NCI-H226 (cell line): ENCODE results near the gene HDGF.
"Not testable (repeated sequence)": the region's sequence is repeated elsewhere in the genome, so short reads cannot be mapped to it uniquely, and the experiment has no call there.

Source experiments
- DNase-seq: peaks from one replicate; pipeline ENCODE4 v3.0.0-alpha.2; 2015

The HDGF gene

GRCh38 chr1:156766298-156767100 is 15.0 kb upstream of the HDGF start:
- DNase-seq = no peak

- DNase-seq = no peak
Measured at GRCh38 chr1:156765666-156766065, 14.2 kb upstream of the HDGF start.

DNA sequence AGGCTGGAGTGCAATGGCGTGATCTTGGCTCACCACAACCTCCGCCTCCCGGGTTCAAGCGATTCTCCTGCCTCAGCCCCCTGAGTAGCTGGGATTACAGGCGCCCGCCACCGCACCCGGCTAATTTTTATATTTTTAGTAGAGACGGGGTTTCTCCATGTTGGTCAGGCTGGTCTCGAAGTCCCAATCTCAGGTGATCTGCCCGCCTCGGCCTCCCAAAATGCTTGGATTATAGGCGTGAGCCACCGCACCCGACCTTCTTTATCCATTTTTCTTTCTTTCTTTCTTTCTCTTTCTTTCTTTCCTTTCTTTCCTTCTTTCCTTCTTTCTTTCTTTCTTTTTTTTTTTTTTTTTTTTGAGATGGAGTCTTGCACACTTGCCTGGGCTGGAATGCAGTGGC is 13.7 kb upstream of the HDGF start:
- not testable (repeated sequence) for DNase-seq

GRCh38 chr1:156760796-156761104 is 9.3 kb upstream of the HDGF start:
- DNase-seq = no peak

- DNase-seq = no peak
Measured at GRCh38 chr1:156760092-156760795, 8.8 kb upstream of the HDGF start.

DNA sequence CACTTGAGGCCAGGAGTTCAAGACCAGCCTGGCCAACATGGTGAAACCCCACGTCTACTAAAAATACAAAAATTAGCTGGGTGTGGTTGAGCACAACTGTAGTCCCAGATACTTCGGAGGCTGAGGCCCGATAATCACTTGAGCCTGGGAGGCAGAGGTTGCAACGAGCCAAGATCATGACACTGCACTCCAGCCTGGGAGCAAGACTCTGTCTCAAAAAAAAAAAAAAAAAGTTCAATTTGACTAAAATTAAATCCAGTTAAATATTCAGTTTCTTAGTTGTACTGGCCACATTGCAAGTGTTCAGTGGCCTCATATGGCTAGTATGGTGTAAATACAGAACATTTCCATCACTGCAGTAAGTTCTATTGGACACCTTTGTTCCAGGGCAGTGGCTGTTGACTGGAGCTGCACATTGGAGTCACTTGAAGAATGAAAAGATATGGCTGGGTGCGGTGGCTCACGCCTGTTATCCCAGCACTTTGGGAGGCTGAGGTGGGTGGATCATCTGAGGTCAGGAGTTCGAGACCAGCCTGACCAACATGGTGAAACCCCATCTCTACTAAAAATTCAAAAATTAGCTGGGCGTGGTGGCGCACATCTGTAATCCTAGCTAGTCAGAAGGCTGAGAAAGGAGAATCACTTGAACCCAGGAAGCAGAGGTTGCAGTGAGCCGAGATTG is 6.2 kb upstream of the HDGF start:
- DNase-seq = not testable (repeated sequence)

GRCh38 chr1:156756355-156756754 is 4.9 kb upstream of the HDGF start:
- no peak for DNase-seq

DNA sequence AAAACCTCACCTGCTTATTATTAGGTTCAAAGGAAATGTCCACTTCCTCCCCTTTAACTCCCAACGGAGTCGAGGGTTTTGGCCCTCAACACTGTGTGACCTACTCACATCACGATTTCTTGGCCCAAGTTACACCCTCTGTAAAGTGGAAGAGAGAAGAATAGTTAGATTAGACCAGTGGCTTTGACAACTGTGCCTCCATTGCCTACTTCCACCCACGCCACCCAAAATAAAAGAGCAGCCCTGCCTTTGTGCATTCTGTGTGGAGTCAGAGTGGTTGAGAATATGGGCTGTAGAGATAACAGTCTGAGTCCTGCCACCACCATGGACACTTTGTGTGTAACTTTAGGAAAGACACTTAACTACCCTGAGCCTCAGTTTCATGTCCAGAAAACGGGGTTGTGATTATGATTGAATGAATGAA is 4.1 kb upstream of the HDGF start:
- DNase-seq = no peak

DNA sequence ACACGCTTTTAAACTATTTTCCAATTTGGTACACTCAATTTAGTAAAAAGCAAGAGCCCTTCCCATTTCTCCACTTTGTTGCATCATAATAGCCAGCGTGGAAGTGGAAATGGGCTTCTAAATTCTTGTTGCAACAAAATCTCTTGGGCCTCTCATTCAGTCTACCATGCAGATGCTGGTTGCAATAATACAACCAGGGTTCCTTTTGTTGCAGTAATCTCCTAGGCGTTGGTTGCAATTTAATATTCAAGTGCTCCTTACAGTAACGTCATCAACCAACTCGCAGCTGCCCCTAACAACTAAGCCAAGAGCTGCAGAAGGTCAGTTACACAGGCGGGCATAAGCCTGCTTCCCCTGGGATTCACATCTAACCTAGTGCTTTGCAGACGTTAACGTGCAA is 2.7 kb upstream of the HDGF start:
- DNase-seq = no peak

GRCh38 chr1:156752843-156753482 is 1.5 kb upstream of the HDGF start:
- DNase-seq = no peak

DNA sequence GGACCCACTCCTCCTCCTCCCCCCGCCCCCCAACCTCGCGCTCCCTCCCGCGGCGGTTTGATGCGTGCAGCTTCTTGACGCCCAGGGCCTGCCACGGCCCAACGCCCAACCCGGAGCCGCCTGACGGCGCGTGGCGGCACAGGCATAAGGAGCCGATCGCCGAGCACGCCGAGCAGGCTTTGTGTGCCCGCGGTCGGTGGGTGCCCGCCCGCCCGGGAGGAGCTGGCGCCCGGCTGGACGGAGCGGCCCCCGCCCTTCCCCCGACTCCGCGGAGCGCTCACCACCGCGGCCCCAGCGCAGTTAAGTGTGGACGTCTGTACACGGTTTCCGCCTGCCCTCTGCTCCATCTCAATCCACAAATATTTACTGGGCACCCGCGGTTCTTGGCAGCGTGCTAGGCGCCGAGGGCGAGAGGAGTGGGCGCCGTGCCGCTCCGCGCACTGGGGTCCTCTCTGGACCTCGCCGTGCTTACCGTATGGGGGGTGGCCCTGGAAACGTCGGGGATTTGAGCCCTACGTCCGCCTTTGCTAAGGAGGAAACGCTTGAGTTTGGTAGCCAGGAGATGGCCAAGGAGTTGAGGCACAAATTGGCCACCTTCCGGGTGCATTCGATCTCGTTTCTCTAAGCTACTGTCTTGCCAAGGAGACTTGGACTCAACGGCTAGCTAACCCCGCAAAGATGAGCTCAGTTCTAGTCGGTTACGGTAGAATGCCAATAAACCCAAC is 444 bp upstream of the HDGF start:
- DNase-seq = peak; percentile 98

DNA sequence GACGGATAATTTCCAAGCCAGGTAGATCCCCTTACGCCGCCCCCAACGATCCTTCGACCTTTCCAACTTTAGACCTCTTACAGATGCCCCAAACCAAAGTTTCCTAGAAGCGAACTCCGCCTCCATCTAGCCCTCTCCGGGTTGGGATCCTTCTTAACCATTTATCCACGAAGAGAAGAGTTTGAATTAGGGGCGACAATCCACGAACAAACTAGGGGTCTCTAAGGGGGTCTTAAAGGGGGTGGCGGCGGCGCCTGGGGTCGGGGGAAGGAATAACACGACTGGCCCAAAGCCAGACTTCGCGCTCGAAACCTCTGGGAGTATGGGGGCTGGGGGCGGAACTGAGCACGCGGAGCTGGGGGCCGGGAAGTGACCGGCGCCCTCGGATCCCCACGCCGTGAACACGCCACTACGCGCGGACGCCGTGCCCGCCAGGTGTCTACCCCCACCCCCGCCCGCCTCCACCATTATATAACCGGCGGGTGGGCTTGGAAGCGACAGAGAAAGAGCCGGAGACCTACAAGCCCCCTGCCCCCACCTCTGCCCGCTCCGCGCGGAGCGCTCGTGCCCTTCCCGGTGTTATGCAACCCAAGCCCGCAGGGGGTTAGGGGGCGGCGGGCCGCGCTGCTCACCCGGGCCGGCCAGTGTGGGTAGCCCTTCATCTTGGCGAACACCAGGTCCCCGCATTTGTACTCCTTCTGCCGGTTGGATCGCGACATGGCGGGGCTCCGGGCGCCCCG is 594 bp downstream of the HDGF start:
- DNase-seq = no peak

GRCh38 chr1:156750191-156750672 is 1.2 kb downstream of the HDGF start:
- peak; percentile 68 for DNase-seq

DNA sequence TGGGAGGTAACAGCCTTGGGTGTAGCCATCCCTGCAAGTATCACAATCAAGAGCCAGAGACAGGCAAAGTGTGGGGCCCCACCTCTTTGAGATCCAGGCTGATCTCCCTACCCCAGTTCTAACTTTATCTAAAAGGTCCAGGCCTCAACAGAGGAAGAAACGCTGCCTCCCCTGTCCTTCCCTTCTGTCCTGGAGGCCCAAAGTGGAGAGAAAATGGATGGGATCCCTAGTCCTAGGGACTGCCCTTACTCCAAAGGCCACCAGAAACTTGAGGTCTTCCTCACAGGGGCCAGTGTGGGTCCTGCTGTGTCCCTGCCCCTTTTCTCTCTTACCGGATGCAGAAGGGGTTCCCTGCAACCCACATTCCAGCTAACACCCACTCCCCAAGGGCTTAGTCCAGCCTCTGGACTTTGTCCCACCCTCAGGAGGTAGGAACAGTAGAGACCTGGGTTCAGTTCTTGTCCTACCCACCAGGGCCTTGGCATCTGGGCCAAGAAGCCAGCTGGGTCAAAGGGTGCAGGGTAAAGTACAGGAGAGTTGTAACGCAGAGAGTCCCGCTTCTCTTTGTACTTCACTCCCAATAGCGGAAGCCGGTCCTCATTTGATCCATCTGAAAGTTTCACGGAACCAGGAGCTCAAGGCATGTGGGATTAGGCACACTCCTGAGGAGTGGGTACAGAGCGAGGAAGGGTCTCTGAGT is 1.9 kb downstream of the HDGF start:
- DNase-seq = no peak

DNA sequence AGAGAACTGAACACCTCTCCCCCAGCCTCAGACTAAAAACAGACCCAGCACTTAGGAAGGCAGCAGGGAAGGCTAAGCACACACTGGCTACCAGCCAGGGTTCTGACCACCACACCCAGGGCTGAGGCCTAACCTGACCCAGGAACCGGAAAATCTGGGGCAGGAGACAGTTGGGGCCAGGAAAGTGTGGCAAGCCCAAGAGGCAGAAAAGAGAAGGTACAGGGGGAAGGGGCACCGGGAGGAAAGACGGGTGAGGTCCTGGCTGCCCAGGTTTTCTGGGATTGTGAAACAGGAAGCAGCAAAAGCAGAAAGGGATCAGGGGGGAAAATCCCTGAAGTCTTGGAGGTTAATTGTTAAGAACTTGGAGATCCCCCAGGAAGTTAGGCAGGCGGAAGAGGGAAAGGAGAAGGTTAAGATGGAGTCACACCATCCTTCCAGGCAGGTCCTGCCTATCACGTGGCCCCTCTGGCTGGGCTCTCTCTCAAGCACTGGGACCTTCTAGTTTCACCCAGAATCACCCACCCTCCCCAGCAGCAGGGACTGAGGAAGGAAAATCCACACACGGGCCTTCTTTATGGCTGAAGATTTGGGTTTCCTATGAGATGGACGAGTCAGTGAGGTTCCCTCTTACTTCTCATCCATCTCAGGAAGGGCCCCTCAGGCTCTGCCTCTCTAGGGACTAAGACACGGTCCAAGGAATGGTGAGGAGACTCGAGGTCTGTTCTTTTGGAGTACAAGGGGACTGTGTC is 2.6 kb downstream of the HDGF start:
- DNase-seq = peak; percentile 76

DNA sequence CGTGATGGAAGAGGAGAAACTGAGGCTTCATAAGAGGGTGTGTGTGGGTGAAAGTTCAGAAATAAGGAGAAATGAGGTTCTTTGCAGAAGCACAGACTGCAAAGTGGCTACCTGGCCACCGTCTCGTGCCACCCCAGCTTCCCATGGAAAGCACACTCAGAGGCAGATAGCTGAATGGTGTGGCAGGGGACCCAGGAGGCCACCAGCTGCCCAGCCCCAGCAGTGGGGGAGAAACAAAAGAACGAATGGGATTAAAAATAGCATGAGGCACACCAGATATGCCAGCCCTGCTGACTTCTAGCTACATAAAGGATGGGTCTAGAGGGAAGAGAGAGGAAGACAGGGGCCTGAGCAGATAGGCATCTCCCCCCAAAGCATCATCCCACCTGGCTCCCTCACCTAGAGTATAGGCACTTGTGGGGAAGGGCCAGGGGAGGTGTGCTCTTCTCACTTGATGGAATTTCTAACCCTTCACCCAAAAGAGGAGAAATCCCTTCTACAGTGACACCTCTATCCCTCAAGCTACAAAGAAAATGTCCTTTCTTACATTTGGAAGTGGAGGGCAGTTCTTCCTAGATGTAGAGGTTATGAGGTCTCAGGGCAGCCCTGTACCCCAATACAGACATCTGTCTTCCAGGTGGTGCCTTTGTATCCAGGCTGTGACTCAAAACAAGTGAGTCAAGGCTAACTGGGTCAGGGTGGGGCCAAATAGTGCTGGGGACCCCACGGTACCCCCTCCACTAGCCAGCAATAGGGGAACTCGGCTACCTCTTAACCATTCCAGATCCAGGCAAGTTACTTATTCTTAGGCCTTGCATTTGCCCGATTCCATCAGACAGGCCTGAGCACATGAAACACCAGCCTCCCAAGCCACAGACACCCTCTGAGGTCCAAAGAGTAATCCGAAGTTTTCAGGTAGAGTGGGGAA is 3.5 kb downstream of the HDGF start:
- no peak for DNase-seq

DNA sequence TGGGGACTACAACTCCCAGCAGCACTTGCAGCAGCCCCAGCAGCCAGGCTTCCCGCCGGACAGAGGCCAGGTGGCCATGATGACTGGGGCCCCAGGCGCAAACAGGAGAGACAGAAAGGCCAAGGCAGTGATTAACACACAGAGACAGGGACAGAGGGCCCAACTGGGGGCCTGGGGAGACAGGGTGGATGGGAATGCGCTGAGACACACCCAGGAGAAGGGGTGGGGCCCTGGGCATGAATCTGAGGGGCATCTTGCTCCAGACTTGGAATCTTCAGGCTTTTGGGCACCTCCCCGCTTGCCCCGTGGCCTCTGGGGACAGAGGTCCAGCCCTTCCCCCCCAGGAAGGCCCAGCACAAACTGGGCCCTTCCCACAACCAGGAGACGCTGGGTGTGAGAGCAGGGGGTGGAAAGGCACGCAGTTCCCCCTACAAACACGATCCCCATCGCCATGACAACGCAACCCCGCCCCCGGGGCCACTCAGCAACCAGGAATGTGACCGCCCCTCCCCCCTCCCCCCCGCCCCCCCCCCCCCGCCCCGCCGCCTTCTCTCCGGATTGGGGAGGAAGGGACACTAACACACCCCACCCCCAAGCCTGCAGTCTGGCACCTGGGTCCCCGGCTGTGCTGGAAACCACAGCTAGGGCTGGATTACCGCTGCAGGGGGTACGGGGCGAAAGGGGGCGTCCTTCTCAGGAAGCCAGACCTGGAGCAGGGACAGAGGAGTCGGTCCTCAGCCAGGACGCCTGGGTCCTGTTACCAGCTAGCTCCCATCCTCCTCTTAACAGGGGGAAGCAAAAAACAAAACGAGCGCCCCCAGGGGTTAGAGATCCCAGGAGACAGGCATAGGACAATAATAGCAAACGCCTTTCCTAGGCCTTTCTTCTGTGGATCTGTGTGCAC is 4.5 kb downstream of the HDGF start:
- DNase-seq = peak; percentile 93

DNA sequence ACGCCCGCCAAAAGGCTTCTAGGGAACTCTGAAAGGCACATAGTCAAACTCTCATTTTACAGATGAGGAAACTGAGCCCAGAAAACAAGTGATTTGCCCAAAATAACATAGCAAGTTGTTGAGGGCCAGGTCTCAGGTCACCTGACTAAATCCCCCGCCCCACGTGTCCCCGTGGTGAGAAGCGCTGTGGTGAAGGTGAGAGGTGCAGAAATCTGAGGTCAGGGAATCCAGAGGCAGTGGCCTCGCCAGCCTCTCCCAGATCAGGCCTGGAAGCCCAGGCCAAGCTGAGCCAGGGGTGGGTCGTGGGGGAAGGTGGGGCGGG is 5.1 kb downstream of the HDGF start:
- no peak for DNase-seq
